IPS DF 6.9 (cell line): ENCODE results near the gene RPL14.
"Not testable (repeated sequence)": the region's sequence is repeated elsewhere in the genome, so short reads cannot be mapped to it uniquely, and the experiment has no call there.

Source experiments
- DNase-seq: peaks from one replicate; pipeline ENCODE4 v3.0.0-alpha.2; 2013; ENCODE audit warnings: low read depth, low spot score
- H3K27ac ChIP-seq: one replicate; pipeline ENCODE4 v1.5.1; 2013; ENCODE audit warnings: low read length, control low read depth
- H3K27me3 ChIP-seq: 2 replicates; pipeline ENCODE4 v1.6.1; 2013; ENCODE audit warnings: mild to moderate bottlenecking, low read length; ENCODE audit not compliant: control insufficient read depth, insufficient read depth
- H3K36me3 ChIP-seq: 2 replicates; pipeline ENCODE4 v1.6.1; 2013; ENCODE audit warnings: low read length; ENCODE audit not compliant: control insufficient read depth, insufficient read depth
- H3K4me1 ChIP-seq: 2 replicates; pipeline ENCODE4 v1.6.1; 2013; ENCODE audit warnings: low read length; ENCODE audit not compliant: control insufficient read depth, insufficient read depth
- H3K4me3 ChIP-seq: 2 replicates; pipeline ENCODE4 v1.5.1; 2013; ENCODE audit warnings: mild to moderate bottlenecking, low read length
- H3K9me3 ChIP-seq: 2 replicates; pipeline ENCODE4 v1.6.1; 2013; ENCODE audit warnings: low read length, inconsistent platforms; ENCODE audit not compliant: control insufficient read depth, insufficient read depth
- WGBS: extraction: QIAGEN DNeasy Blood & Tissue Kit; methylation state at CpG from one replicate; pipeline ENCODE4 v1.1.7; 2013; ENCODE audit warnings: mixed read lengths, missing lambda C conversion rate; ENCODE audit not compliant: insufficient read length, insufficient coverage; 5-methylcytosine and 5-hydroxymethylcytosine counted together

RPL14 gene

GRCh38 chr3:40461161-40461560 is 4.0 kb downstream of the RPL14 start:
- Histone ChIP-seq H3K9me3 (no peaks in the 10 kb centered on the region), H3K4me3 (no peak overlapping the region), H3K27me3 (no peaks in the 10 kb centered on the region), H3K36me3 (peaks cover 10% of the 10 kb centered on the region; the same call in 1 of the 2 replicates), H3K4me1 (no peaks in the 10 kb centered on the region), H3K27ac (no peak overlapping the region)
- WGBS: no CpG with 5 or more reads among the region's 3 CpGs
- DNase-seq: no peak

GRCh38 chr3:40462838-40463237 is 5.7 kb downstream of the RPL14 start:
- not testable (repeated sequence) for H3K27me3 ChIP-seq, H3K4me3 ChIP-seq, H3K4me1 ChIP-seq, H3K9me3 ChIP-seq, H3K27ac ChIP-seq, H3K36me3 ChIP-seq, DNase-seq
- WGBS: no CpG with 5 or more reads among the region's 7 CpGs

- Histone ChIP-seq H3K27ac (no peak overlapping the region), H3K4me1 (no peaks in the 10 kb centered on the region), H3K27me3 (no peaks in the 10 kb centered on the region), H3K4me3 (no peak overlapping the region), H3K36me3 (peaks cover 7% of the 10 kb centered on the region; the same call in 1 of the 2 replicates), H3K9me3 (no peaks in the 10 kb centered on the region)
- DNase-seq: no peak
- no CpG with 5 or more reads among the region's 2 CpGs for WGBS
Observed at GRCh38 chr3:40463579-40463978, 6.4 kb downstream of the RPL14 start.

- Histone ChIP-seq H3K27me3 (no peaks in the 10 kb centered on the region), H3K4me3 (no peak overlapping the region), H3K27ac (no peak overlapping the region), H3K9me3 (no peaks in the 10 kb centered on the region), H3K4me1 (no peaks in the 10 kb centered on the region), H3K36me3 (peaks cover 5% of the 10 kb centered on the region; the same call in 1 of the 2 replicates)
- no peak for DNase-seq
- WGBS: 100% methylated on average over 3 of the region's 9 CpGs
Observed at GRCh38 chr3:40464339-40465110, 7.4 kb downstream of the RPL14 start.

GRCh38 chr3:40465111-40465407 is 7.9 kb downstream of the RPL14 start:
- 100% methylated on average over 2 of the region's 4 CpGs for WGBS

GRCh38 chr3:40465456-40465855 is 8.3 kb downstream of the RPL14 start:
- Histone ChIP-seq H3K4me1 (no peaks in the 10 kb centered on the region), H3K9me3 (no peaks in the 10 kb centered on the region), H3K4me3 (no peak overlapping the region), H3K27me3 (no peaks in the 10 kb centered on the region), H3K36me3 (peaks cover 2% of the 10 kb centered on the region; the same call in 1 of the 2 replicates), H3K27ac (no peak overlapping the region)
- DNase-seq: no peak
- no CpG with 5 or more reads among the region's 2 CpGs for WGBS

More at GRCh38 chr3:40465111-40465407, 7.9 kb downstream of the RPL14 start:
- Histone ChIP-seq H3K36me3 (peaks cover 5% of the 10 kb centered on the region; the same call in 1 of the 2 replicates), H3K4me1 (no peaks in the 10 kb centered on the region), H3K9me3 (no peaks in the 10 kb centered on the region), H3K27me3 (no peaks in the 10 kb centered on the region), H3K4me3 (no peak overlapping the region), H3K27ac (no peak overlapping the region)
- no peak for DNase-seq

GRCh38 chr3:40468018-40468417 is 10.9 kb downstream of the RPL14 start:
- H3K4me1 ChIP-seq: no peaks in the 10 kb centered on the region
- no CpG with 5 or more reads among the region's 4 CpGs for WGBS
- DNase-seq: no peak
- H3K36me3 ChIP-seq: peaks cover 2% of the 10 kb centered on the region; the same call in 1 of the 2 replicates
- no peak overlapping the region for H3K4me3 ChIP-seq
- H3K9me3 ChIP-seq: no peaks in the 10 kb centered on the region
- no peaks in the 10 kb centered on the region for H3K27me3 ChIP-seq
- no peak overlapping the region for H3K27ac ChIP-seq

GRCh38 chr3:40470701-40471100 is 13.6 kb downstream of the RPL14 start:
- Histone ChIP-seq H3K4me1 (no peaks in the 10 kb centered on the region), H3K27ac (no peak overlapping the region), H3K36me3 (no peaks in the 10 kb centered on the region), H3K27me3 (no peaks in the 10 kb centered on the region), H3K4me3 (no peak overlapping the region), H3K9me3 (no peaks in the 10 kb centered on the region)
- DNase-seq: no peak
- WGBS: no CpG with 5 or more reads among the region's 4 CpGs

- no CpG with 5 or more reads among the region's 48 CpGs for WGBS
- Histone ChIP-seq H3K27ac (no peak within 1 kb of the TSS), H3K4me3 (peak within 1 kb of the TSS; percentile 68)
Observed at GRCh38 chr3:40476478-40477470, 19.6 kb downstream of the RPL14 start, which contains the start of gene ZNF619. Gene ZNF619 (plus strand): TSS chr3:40477122. CDS start chr3:40477980, 858 bp downstream.

GRCh38 chr3:40477666-40478065 is 20.5 kb downstream of the RPL14 start:
- H3K4me3 ChIP-seq: no peak overlapping the region

More at GRCh38 chr3:40476478-40477470, 19.6 kb downstream of the RPL14 start, which contains the start of gene ZNF619:
- no peaks in the 10 kb centered on the region for H3K36me3 ChIP-seq
- H3K9me3 ChIP-seq: no peaks in the 10 kb centered on the region
- H3K4me1 ChIP-seq: peaks cover 3% of the 10 kb centered on the region; the same call in 1 of the 2 replicates
- DNase-seq: no peak
- no peaks in the 10 kb centered on the region for H3K27me3 ChIP-seq

More at GRCh38 chr3:40477666-40478065, 20.5 kb downstream of the RPL14 start:
- no peak overlapping the region for H3K27ac ChIP-seq
- peaks cover 3% of the 10 kb centered on the region; the same call in 1 of the 2 replicates for H3K4me1 ChIP-seq
- WGBS: no CpG with 5 or more reads among the region's 4 CpGs
- DNase-seq: no peak
- H3K9me3 ChIP-seq: no peaks in the 10 kb centered on the region
- H3K27me3 ChIP-seq: no peaks in the 10 kb centered on the region
- H3K36me3 ChIP-seq: no peaks in the 10 kb centered on the region
